Cardiac atrium fibroblast (primary cell): ENCODE data around the gene TIMP3. TPM values are rescaled to one million over a fixed set of nuclear protein-coding genes. Genes with fewer than 3 reads are reported as not detected.

ENCODE experiments used
- total RNA-seq: library from RNA; depleted of rRNA; stranded (reverse); fragments of >200 nt; gene quantifications from 2 replicates; pipeline ENCODE4 v1.2.3, GENCODE V29; 2015

TIMP3 gene
- total RNA-seq, result 25.8 and 38.1 TPM in 2 replicates

GRCh38 chr22:32801537-32802236 is at the start of gene TIMP3:
TSS of gene TIMP3 (plus strand) at chr22:32801705. CDS start at chr22:32802002, 297 bp downstream.

